Fibroblast of pulmonary artery (primary cell): ENCODE results near the gene PPP1R7.

Source experiments
- DNase-seq: peaks from one replicate; pipeline ENCODE4 v3.0.0-alpha.2; 2010; ENCODE audit warnings: low read depth
- H3K4me3 ChIP-seq: replicated peaks from 2 replicates; pipeline ENCODE4 v1.5.1; 2011; ENCODE audit warnings: low read depth, mild to moderate bottlenecking, control low read depth, low read length, moderate library complexity
- TF ChIP-seq, protein P1 (sequence below): IDR thresholded peaks from 2 replicates; pipeline ENCODE4 v1.5.1; 2011; ENCODE audit warnings: mild to moderate bottlenecking, control low read depth, low read length, inconsistent platforms; ENCODE audit errors: missing control alignments

PPP1R7 gene

DNA sequence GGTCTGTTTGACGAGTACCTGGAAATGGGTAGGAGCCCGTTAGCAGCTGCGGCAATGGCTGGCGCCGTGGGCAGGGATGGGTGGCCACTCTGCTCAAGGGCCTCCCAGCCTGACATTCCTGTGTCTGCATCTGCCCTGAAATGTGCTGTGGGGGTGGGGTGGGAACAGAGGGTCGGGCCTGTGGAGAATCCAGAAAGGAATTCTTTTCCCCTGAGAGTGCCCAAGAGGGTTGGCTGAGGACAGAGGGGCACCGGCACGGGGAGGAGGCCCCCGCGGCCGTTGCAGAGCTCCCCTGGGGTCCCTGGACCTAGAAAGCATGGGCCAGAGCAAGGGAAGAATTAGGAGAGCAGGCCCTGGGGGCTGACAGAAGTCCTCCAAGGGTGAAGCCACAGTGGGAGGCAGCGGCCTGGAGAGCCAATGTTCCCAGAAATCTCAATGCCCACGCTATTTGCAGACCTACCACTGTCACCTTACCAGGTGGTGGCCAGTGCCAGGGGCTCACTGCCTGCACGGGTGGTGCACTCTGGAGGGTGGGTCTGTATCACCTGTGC, 66.0 kb downstream of the PPP1R7 start:
- TF ChIP-seq, protein P1, sequence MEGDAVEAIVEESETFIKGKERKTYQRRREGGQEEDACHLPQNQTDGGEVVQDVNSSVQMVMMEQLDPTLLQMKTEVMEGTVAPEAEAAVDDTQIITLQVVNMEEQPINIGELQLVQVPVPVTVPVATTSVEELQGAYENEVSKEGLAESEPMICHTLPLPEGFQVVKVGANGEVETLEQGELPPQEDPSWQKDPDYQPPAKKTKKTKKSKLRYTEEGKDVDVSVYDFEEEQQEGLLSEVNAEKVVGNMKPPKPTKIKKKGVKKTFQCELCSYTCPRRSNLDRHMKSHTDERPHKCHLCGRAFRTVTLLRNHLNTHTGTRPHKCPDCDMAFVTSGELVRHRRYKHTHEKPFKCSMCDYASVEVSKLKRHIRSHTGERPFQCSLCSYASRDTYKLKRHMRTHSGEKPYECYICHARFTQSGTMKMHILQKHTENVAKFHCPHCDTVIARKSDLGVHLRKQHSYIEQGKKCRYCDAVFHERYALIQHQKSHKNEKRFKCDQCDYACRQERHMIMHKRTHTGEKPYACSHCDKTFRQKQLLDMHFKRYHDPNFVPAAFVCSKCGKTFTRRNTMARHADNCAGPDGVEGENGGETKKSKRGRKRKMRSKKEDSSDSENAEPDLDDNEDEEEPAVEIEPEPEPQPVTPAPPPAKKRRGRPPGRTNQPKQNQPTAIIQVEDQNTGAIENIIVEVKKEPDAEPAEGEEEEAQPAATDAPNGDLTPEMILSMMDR, result no peak
- H3K4me3 ChIP-seq, result no peak overlapping the region
- no peak for DNase-seq

DNA sequence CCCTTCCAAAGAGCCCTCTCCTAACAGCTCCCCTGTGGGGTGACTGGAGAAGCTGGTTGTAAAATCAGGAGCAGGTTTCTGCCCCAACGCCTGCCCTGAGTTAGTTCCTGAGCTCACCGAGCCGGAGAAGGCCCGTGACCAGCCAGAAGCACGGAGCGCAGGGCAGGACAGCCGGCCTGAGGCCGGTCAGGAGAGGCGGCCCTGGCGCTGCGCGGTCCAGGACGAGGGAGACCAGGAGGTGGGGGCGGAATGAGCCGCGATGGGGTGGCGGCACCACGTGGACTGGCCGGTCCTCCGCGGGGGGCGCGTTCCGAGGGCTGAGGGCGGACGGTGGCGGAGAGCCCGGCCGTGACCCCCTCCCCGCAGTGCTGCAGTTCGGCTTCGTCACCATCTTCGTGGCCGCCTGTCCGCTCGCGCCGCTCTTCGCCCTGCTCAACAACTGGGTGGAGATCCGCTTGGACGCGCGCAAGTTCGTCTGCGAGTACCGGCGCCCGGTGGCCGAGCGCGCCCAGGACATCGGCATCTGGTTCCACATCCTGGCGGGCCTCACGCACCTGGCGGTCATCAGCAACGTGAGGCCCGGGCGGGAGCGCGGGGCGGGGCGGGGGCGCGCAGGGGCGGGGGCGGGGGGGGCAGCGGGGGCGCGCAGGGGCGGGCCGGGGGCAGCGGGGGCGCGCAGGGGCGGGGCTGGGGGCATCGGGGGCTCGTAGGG, 67.2 kb downstream of the PPP1R7 start:
- H3K4me3 ChIP-seq, result peak overlapping the region; percentile 46
- peak; percentile 73 for DNase-seq
- TF ChIP-seq, protein P1, result no peak

DNA sequence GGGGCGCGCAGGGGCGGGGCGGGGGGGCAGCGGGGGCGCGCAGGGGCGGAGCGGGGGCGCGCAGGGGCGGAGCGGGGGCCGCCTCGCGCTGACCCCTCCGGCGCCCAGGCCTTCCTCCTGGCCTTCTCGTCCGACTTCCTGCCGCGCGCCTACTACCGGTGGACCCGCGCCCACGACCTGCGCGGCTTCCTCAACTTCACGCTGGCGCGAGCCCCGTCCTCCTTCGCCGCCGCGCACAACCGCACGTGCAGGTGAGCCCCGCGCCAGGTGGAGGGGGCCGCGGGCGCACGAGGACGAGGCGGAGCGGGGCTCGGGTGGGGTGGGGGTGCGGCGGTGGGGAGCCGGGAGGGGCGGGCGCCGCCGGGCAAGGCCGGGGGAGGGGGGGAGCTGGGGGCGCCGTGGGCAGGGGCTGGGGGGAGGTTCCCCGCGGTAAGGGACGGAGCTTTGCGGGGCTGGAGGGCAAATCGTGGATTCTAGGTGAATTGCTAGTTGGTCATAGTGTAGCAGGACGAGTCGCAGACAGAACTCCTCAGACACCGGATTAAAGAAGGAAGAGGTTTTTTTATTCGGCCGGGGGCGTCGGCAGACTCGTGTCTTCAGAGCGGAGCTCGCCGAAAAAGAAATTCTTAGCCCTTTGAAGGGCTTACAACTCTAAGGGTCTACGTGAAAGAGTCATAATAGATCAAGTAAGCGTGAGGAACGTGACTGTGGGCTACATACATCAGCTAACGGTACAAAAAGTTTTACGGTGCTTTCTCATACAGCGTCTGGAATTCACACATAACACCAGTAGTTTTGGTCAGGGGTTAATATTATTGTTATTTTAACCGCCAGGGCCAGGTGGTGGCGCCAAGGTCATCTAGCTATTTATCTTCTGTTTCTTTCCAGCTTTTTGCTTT, 68.1 kb downstream of the PPP1R7 start:
- H3K4me3 ChIP-seq, result peak overlapping the region; percentile 51
- TF ChIP-seq, protein P1, result no peak
- no peak for DNase-seq

DNA sequence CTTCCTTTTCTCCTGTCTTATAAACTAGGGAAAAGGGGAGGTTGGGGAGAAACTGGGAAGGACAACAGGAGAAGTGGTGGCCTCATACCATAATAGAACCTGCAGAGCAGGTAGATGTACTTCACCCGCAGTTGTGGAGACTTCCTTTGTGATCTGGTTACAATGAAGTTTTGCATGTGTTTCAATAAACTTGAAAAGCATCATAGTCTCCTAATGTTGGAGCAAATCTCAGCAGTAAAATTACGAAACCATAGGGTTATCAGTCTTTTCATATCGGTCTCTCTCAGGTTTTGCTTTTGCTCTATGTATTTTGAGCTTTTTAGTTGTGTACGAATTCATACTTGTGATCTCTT, 68.7 kb downstream of the PPP1R7 start:
- DNase-seq, result no peak
- TF ChIP-seq, protein P1, result no peak
- H3K4me3 ChIP-seq, result peak overlapping the region; percentile 51

DNA sequence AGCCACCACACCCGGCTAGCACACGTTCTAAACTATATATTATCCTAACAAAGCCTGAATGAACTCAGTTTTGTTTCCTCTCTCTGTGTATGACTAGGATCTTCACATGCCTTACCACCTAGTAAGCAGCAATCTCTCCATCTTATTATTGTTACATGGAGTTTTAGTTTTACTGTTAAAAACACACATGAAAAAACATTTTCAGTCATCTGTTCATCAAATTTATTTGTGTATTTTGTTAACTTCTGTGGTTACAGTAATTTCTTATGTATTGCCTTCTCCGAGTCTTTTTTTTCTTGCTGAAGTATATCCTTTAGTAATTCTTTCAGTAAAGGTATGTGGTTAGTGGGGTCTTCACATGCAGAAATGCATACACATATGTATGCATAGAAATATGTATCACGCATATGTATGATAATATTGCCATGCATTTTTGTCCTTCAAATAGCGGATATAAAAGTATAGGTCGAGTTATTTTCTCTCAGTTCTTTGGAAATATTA, 69.6 kb downstream of the PPP1R7 start:
- TF ChIP-seq, protein P1, result no peak
- DNase-seq, result no peak
- H3K4me3 ChIP-seq, result no peak overlapping the region

DNA sequence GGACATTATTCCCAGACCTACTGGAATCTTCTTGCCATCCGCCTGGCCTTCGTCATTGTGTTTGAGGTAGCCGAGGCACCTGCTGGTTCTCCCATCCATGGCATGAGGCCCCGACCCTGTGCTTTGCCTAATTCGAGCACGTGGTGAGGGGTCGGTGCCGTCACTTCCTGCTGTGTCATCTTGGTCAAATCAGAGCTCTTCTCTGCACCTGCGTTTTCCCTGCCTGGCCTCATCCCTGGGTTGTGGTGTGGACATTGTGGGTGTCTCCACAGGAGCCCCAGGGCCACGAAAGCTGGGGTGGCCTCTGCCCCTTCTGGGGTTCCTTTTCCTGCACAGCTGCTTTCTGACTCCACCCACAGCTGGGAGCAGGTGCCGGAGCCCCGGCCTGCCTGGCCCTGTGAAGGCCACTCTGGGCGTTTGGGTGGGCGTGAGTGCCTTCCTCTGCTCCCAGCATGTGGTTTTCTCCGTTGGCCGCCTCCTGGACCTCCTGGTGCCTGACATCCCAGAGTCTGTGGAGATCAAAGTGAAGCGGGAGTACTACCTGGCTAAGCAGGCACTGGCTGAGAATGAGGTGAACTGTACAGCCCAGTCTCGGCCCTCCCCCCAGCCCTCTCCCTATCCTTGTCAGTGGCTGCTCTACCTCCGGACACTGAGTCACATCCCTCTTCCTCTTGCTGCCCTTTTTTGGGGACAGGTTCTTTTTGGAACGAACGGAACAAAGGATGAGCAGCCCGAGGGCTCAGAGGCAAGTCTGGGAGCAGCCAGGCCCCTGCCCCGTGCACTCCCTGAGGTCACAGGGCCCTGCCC, 73.1 kb downstream of the PPP1R7 start:
- no peak for DNase-seq
- TF ChIP-seq, protein P1, result no peak

More for the DNA sequence above, 73.1 kb downstream of the PPP1R7 start:
- H3K4me3 ChIP-seq, result no peak overlapping the region
